HEK293T (cell line): ENCODE data around the gene UTY.

Experiments
- CTCF ChIA-PET: fragments of 350-600 bp; formaldehyde crosslinking; extraction: SDS; loops from one replicate; lab custom pipeline; 2021; ENCODE audit warnings: antibody characterized with exemption, inconsistent platforms; lab: Yijun Ruan, JAX
- POLR2A ChIA-PET: fragments of 350-600 bp; formaldehyde crosslinking; extraction: SDS; loops from one replicate; lab custom pipeline; 2020; ENCODE audit warnings: antibody characterized with exemption, inconsistent platforms; lab: Yijun Ruan, JAX
- DNase-seq: peaks from one replicate; pipeline ENCODE4 v3.0.0; 2012; ENCODE audit warnings: mixed read lengths; ENCODE audit errors: extremely low spot score
- ARNT ChIP-seq: fragments of 450-650 bp; IDR thresholded peaks from 2 replicates; pipeline ENCODE4 v1.6.1; 2017; ENCODE audit warnings: mild to moderate bottlenecking
- BHLHE40 ChIP-seq: fragments of 450-650 bp; IDR thresholded peaks from 2 replicates; pipeline ENCODE4 v1.6.1; 2016; ENCODE audit warnings: mild to moderate bottlenecking, moderate library complexity, borderline replicate concordance
- CTBP1 ChIP-seq: fragments of 450-650 bp; IDR thresholded peaks from 2 replicates; pipeline ENCODE4 v1.6.1; 2016; ENCODE audit warnings: borderline replicate concordance
- ELF4 ChIP-seq: fragments of 450-650 bp; IDR thresholded peaks from 2 replicates; pipeline ENCODE4 v1.6.1; 2017; ENCODE audit warnings: antibody characterized with exemption
- FOXA1 ChIP-seq: fragments of 450-650 bp; IDR thresholded peaks from 2 replicates; pipeline ENCODE4 v1.6.1; 2016; ENCODE audit warnings: mild to moderate bottlenecking
- FOXK2 ChIP-seq: fragments of 450-650 bp; IDR thresholded peaks from 2 replicates; pipeline ENCODE4 v1.6.1; 2016; ENCODE audit warnings: mild to moderate bottlenecking
- FOXM1 ChIP-seq: fragments of 450-650 bp; IDR thresholded peaks from 2 replicates; pipeline ENCODE4 v1.6.1; 2017; ENCODE audit warnings: mild to moderate bottlenecking, borderline replicate concordance
- HDGF ChIP-seq: fragments of 450-650 bp; IDR thresholded peaks from 2 replicates; pipeline ENCODE4 v1.6.1; 2017; ENCODE audit warnings: antibody characterized with exemption, borderline replicate concordance
- L3MBTL2 ChIP-seq: fragments of 450-650 bp; conservative IDR thresholded peaks from 2 replicates; pipeline ENCODE4 v1.6.1; 2016; ENCODE audit warnings: mild to moderate bottlenecking
- LEF1 ChIP-seq: fragments of 450-650 bp; IDR thresholded peaks from 2 replicates; pipeline ENCODE4 v1.6.1; 2017; ENCODE audit warnings: mild to moderate bottlenecking, borderline replicate concordance
- NFRKB ChIP-seq: fragments of 450-650 bp; IDR thresholded peaks from 2 replicates; pipeline ENCODE4 v1.6.1; 2016; ENCODE audit warnings: mild to moderate bottlenecking, moderate library complexity
- SP1 ChIP-seq: fragments of 450-650 bp; IDR thresholded peaks from 2 replicates; pipeline ENCODE4 v1.6.1; 2017
- SUZ12 ChIP-seq: fragments of 450-650 bp; IDR thresholded peaks from 2 replicates; pipeline ENCODE4 v1.6.1; 2016; ENCODE audit warnings: mild to moderate bottlenecking
- TARDBP ChIP-seq: fragments of 450-650 bp; IDR thresholded peaks from 2 replicates; pipeline ENCODE4 v1.6.1; 2016
- ZNF384 ChIP-seq: fragments of 450-650 bp; IDR thresholded peaks from 2 replicates; pipeline ENCODE4 v1.6.1; 2016
- TF ChIP-seq, protein P1 (sequence below): fragments of 450-650 bp; IDR thresholded peaks from 2 replicates; pipeline ENCODE4 v1.6.1; 2016

UTY gene

DNA sequence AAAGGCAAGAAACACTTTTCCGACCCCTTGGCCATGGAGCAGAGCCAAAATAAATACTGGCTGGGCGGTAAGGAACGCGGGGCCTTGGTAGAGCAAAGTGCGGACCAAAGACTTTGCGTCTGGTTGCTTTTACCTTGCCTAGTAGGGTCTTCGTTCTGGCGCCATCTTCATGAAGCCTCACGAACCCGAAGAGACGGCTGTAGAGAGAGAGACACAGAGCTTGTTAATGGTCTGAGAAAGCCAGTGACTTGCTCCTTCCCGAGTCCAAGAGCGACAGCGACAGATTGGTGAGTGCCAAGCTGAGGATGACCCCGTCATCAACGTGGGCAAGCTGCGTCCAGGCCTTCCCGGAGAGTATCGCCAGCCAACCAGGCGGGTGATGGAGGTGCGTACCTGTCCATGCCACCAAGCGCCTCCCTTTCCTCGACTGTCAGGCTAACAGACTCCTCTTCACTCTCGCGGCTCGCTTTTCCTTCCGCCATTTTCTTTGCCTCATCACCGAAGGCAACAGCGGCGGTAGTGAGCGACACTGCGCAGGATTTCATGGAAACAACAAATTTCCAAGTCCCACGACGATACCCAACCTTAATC is 617 bp downstream of the UTY start:
- TF ChIP-seq FOXM1 (no peak), BHLHE40 (no peak), CTBP1 (no peak), FOXK2 (no peak), SP1 (no peak), ELF4 (no peak), FOXA1 (no peak), SUZ12 (no peak), LEF1 (no peak), ZNF384 (no peak), L3MBTL2 (no peak), ARNT (no peak), NFRKB (no peak), TARDBP (no peak), HDGF (no peak)
- TF ChIP-seq, protein P1, sequence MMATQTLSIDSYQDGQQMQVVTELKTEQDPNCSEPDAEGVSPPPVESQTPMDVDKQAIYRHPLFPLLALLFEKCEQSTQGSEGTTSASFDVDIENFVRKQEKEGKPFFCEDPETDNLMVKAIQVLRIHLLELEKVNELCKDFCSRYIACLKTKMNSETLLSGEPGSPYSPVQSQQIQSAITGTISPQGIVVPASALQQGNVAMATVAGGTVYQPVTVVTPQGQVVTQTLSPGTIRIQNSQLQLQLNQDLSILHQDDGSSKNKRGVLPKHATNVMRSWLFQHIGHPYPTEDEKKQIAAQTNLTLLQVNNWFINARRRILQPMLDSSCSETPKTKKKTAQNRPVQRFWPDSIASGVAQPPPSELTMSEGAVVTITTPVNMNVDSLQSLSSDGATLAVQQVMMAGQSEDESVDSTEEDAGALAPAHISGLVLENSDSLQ, result no peak
- no peak for DNase-seq
- ChIA-PET POLR2A (no interaction called here), CTCF (no interaction called here)

DNA sequence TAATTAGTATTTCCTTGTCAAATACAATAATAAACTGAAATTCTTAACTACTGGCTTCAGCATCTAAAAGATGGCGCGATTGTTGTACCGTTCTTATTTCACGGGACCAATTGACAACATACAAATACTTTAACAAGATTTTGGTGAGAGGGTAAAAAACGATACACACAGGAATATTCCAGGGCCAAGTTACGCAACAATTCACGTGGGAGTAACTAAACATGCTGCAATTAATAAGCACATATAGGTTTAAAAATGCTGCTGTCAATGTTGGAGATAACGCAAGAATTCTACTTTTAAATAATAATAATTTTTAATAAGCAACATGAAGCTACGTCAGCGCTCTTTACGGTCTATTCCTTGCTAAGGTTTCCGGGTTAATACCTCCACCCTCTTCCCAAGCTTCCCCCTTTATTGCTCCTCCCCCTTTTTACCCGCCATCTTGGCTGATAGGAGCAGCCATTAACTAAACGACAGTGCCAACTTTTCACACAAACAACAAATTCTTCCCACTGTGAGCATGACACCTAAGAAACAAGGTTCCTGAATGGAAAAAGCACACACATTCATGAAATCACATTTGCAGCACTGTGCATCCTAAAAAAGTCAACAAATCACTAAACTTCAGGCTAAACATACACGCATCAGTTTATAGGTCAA is 1.6 kb downstream of the UTY start:
- POLR2A ChIA-PET, result no interaction called here
- no peak for TF ChIP-seq FOXK2
- no peak for TF ChIP-seq HDGF
- TF ChIP-seq L3MBTL2, result no peak
- DNase-seq, result no peak
- CTCF ChIA-PET, result no interaction called here

DNA sequence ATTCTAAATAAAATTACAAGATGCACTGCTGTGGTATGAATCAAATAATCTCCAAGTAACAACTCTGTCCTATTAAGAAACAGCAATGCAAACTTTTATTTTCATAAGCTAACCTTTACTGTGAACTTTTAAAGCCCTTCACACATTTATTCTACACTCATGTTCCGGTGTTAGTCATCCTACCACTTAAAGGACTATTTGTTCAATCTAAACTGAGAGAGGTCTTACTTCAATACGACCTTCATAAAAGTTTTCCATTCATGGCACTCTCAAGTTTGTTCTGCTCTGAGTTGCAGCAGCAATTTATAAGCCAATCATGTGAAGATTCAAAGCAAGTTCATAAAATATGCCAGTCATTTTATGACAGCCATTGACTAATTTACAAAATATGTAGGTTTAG is 4.8 kb downstream of the UTY start:
- no peak for TF ChIP-seq FOXK2
- no peak for TF ChIP-seq NFRKB
- TF ChIP-seq, protein P1, result no peak
- DNase-seq, result no peak
- ChIA-PET CTCF (no interaction called here), POLR2A (no interaction called here)

DNA sequence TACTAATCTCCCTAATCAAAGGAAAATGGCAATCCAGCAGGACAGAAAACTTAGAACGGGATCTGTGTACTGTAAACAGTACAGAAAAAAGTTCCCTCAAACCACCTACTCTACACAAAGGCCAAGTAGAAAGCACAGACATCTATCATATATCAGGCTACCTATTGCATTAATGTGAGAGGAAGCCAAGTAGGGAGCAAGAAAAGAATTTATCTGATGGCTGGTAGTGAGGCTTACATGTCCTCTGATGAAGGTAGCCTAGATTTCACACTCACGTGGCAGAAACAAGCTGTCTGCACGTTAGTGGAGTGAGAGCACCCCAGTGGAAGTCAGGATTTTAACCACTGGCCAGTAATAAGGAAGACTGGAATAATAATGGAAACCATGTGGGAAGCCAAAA is 28.3 kb downstream of the UTY start:
- DNase-seq, result no peak
- POLR2A ChIA-PET, result no interaction called here
- TF ChIP-seq ELF4 (no peak), TARDBP (no peak), SP1 (no peak), NFRKB (no peak), BHLHE40 (no peak), ARNT (no peak), LEF1 (no peak), HDGF (no peak), L3MBTL2 (no peak), SUZ12 (no peak), FOXM1 (no peak)
- CTCF ChIA-PET, result no interaction called here

DNA sequence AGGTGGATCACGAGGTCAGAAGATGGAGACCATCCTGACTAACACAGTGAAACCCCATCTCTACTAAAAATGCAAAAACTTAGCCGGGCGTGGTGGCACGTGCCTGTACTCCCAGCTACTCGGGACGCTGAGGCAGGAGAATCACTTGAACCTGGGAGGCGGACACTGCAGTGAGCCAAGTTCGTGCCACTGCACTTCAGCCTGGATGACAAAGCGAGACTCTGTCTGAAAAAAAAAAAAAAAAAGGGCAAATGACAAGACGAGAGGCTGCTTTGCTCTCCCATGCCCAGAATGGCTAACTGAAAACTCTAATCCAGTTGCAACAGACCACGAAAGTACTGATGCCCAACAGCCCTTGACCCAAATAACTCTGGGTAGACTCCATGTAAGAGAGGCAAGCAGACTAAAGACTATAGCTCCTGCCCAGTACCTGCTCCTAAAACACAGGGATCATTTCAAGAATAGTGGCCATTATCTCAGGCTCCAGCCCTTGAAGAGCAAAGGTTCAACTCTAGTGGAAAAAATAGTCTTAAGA is 29.2 kb downstream of the UTY start:
- TF ChIP-seq ELF4 (no peak), FOXA1 (no peak), TARDBP (no peak), SUZ12 (no peak), NFRKB (no peak), LEF1 (no peak), FOXK2 (no peak), BHLHE40 (no peak), SP1 (no peak), L3MBTL2 (no peak), CTBP1 (no peak), FOXM1 (no peak)
- TF ChIP-seq, protein P1, result no peak
- CTCF ChIA-PET, result no interaction called here
- DNase-seq, result no peak
- POLR2A ChIA-PET, result no interaction called here

DNA sequence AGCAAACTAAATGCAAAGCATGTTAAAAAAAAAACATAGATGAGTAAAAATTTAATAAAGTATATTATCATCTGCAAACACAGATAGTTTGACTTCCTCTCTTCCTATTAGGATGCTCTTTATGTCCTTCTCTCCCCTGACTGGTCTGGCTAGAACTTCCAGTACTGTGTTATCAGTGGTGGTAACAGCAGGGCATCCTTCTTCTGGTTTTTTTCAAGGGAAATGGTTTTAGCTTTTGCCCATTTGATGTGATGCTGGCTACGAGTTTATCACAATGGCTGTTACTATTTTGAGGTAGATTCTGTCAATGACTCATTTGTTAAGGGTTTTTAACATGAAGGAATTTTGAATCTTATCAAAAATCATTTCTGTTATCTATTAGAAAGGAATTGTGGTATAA is 34.3 kb downstream of the UTY start:
- POLR2A ChIA-PET, result no interaction called here
- DNase-seq, result no peak
- TF ChIP-seq NFRKB (no peak), ELF4 (no peak), FOXK2 (no peak), FOXM1 (no peak), TARDBP (no peak), SUZ12 (no peak), CTBP1 (no peak), FOXA1 (no peak), ARNT (no peak), ZNF384 (no peak)
- CTCF ChIA-PET, result no interaction called here
